ENCODE data around the gene DCAF12.

DCAF12 gene

GRCh38 chr9:34125681-34126206 is 754 bp downstream of the DCAF12 start:
- H2AFZ ChIP-seq (ENCODE audit: insufficient read depth, low read length, poor library complexity), result peak overlapping the region; percentile 51
- WGBS (ENCODE audit: extremely low coverage, insufficient coverage, insufficient read length), result no CpG with 5 or more reads among the region's 18 CpGs

GRCh38 chr9:34124926-34125325 is 1.6 kb downstream of the DCAF12 start:
- H3K79me2 ChIP-seq (ENCODE audit: control insufficient read depth, insufficient read depth, low read length, poor library complexity), result peaks cover 14% of the 10 kb centered on the region
- no peak overlapping the region for H2BK120ac ChIP-seq (ENCODE audit: insufficient read depth, low read length, poor library complexity)
- H4K91ac ChIP-seq (ENCODE audit: low read depth, low read length), result no peak overlapping the region
- no peak overlapping the region for H2BK12ac ChIP-seq (ENCODE audit: low read length)
- H3K4me1 ChIP-seq (ENCODE audit: control insufficient read depth in 1 of 2, insufficient read depth in 2 of 2, low read length in 2 of 2), result peaks cover 0 to 15% of the 10 kb centered on the region in 2 experiments
- H3K4ac ChIP-seq (ENCODE audit: low read depth, low read length), result peak overlapping the region; percentile 19
- no peak overlapping the region for H3K4me3 ChIP-seq (ENCODE audit: low read depth, low read length)
- peak overlapping the region; percentile 67 for H3K4me2 ChIP-seq (ENCODE audit: low read length)
- H3K9me3 ChIP-seq (ENCODE audit: insufficient read depth, low read depth, low read length), result no peaks in the 10 kb centered on the region
- no peak overlapping the region for H2BK5ac ChIP-seq (ENCODE audit: low read depth, low read length, poor library complexity)
- peak overlapping the region; percentile 35 for H2AFZ ChIP-seq (ENCODE audit: insufficient read depth, low read length, poor library complexity)
- H4K8ac ChIP-seq (ENCODE audit: low read depth, low read length), result no peak overlapping the region
- peaks cover 6 to 15% of the 10 kb centered on the region in 2 experiments for H3K36me3 ChIP-seq (ENCODE audit: control insufficient read depth in 1 of 2, insufficient read depth in 2 of 2, low read length in 2 of 2)
- peak overlapping the region; percentile 73 for H3K23ac ChIP-seq (ENCODE audit: low read length)
- no peak overlapping the region for H4K12ac ChIP-seq (ENCODE audit: low read depth, low read length)
- peak in 1 of 2 donors; percentile 8 for DNase-seq
- no peak overlapping the region for H3K18ac ChIP-seq (ENCODE audit: low read length)
- no peak overlapping the region for H2AK5ac ChIP-seq (ENCODE audit: low read length)
- H3K79me1 ChIP-seq (ENCODE audit: low read length), result peaks cover 12% of the 10 kb centered on the region
- no peak overlapping the region for H3K14ac ChIP-seq (ENCODE audit: low read length)
- H3K9ac ChIP-seq (ENCODE audit: low read length), result peak overlapping the region; percentile 61
- no CpG with 5 or more reads among the region's 6 CpGs for WGBS (ENCODE audit: extremely low coverage, insufficient coverage, insufficient read length)
- no peaks in the 10 kb centered on the region for H3K27me3 ChIP-seq (ENCODE audit: insufficient read depth, low read length)
- H3K27ac ChIP-seq (ENCODE audit: low read depth, low read length), result no peak overlapping the region

More at GRCh38 chr9:34125681-34126206, 754 bp downstream of the DCAF12 start:
- peaks cover 14% of the 10 kb centered on the region for H3K79me2 ChIP-seq (ENCODE audit: control insufficient read depth, insufficient read depth, low read length, poor library complexity)
- peak overlapping the region; percentile 86 for H4K91ac ChIP-seq (ENCODE audit: low read depth, low read length)
- peak overlapping the region; percentile 89 for H3K27ac ChIP-seq (ENCODE audit: low read depth, low read length)
- H3K9me3 ChIP-seq (ENCODE audit: insufficient read depth, low read depth, low read length), result no peaks in the 10 kb centered on the region
- peaks cover 12% of the 10 kb centered on the region for H3K79me1 ChIP-seq (ENCODE audit: low read length)
- peak overlapping the region; percentile 93 for H4K8ac ChIP-seq (ENCODE audit: low read depth, low read length)
- peak overlapping the region; percentile 67 for H3K4me2 ChIP-seq (ENCODE audit: low read length)
- peaks cover 0 to 15% of the 10 kb centered on the region in 2 experiments for H3K4me1 ChIP-seq (ENCODE audit: control insufficient read depth in 1 of 2, insufficient read depth in 2 of 2, low read length in 2 of 2)
- H3K27me3 ChIP-seq (ENCODE audit: insufficient read depth, low read length), result no peaks in the 10 kb centered on the region
- peak overlapping the region; percentile 90 for H2AK5ac ChIP-seq (ENCODE audit: low read length)
- peak overlapping the region; percentile 93 for H3K14ac ChIP-seq (ENCODE audit: low read length)
- H3K9ac ChIP-seq (ENCODE audit: low read length), result peak overlapping the region; percentile 89
- peak overlapping the region; percentile 94 for H3K4ac ChIP-seq (ENCODE audit: low read depth, low read length)
- peak overlapping the region; percentile 68 for H2BK120ac ChIP-seq (ENCODE audit: insufficient read depth, low read length, poor library complexity)
- peak overlapping the region; percentile 18 for H2BK12ac ChIP-seq (ENCODE audit: low read length)
- no peak overlapping the region for H3K23ac ChIP-seq (ENCODE audit: low read length)
- peaks cover 3 to 14% of the 10 kb centered on the region in 2 experiments for H3K36me3 ChIP-seq (ENCODE audit: control insufficient read depth in 1 of 2, insufficient read depth in 2 of 2, low read length in 2 of 2)
- peak overlapping the region; percentile 85 for H2BK5ac ChIP-seq (ENCODE audit: low read depth, low read length, poor library complexity)
- H3K4me3 ChIP-seq (ENCODE audit: low read depth, low read length), result peak overlapping the region; percentile 81
- peak in 1 of 2 donors; percentile 34 for DNase-seq
- H4K12ac ChIP-seq (ENCODE audit: low read depth, low read length), result peak overlapping the region; percentile 87
- H3K18ac ChIP-seq (ENCODE audit: low read length), result peak overlapping the region; percentile 60

- Histone ChIP-seq H4K91ac (ENCODE audit: low read depth, low read length) (no peak overlapping the region), H3K4me3 (ENCODE audit: low read depth, low read length) (no peak overlapping the region), H3K4me2 (ENCODE audit: low read length) (no peak overlapping the region), H2BK120ac (ENCODE audit: insufficient read depth, low read length, poor library complexity) (no peak overlapping the region), H2BK12ac (ENCODE audit: low read length) (no peak overlapping the region), H3K14ac (ENCODE audit: low read length) (no peak overlapping the region), H3K36me3 (ENCODE audit: control insufficient read depth in 1 of 2, insufficient read depth in 2 of 2, low read length in 2 of 2) (peaks cover 10 to 18% of the 10 kb centered on the region in 2 experiments), H3K9ac (ENCODE audit: low read length) (no peak overlapping the region), H3K23ac (ENCODE audit: low read length) (no peak overlapping the region), H3K79me2 (ENCODE audit: control insufficient read depth, insufficient read depth, low read length, poor library complexity) (peaks cover 14% of the 10 kb centered on the region), H3K4ac (ENCODE audit: low read depth, low read length) (no peak overlapping the region), H2BK5ac (ENCODE audit: low read depth, low read length, poor library complexity) (no peak overlapping the region), H4K8ac (ENCODE audit: low read depth, low read length) (no peak overlapping the region), H3K27me3 (ENCODE audit: insufficient read depth, low read length) (no peaks in the 10 kb centered on the region), H3K9me3 (ENCODE audit: insufficient read depth, low read depth, low read length) (no peaks in the 10 kb centered on the region), H2AK5ac (ENCODE audit: low read length) (no peak overlapping the region), H4K12ac (ENCODE audit: low read depth, low read length) (no peak overlapping the region), H2AFZ (ENCODE audit: insufficient read depth, low read length, poor library complexity) (no peak overlapping the region), H3K79me1 (ENCODE audit: low read length) (peaks cover 12% of the 10 kb centered on the region), H3K4me1 (ENCODE audit: control insufficient read depth in 1 of 2, insufficient read depth in 2 of 2, low read length in 2 of 2) (peaks cover 0 to 15% of the 10 kb centered on the region in 2 experiments), H3K18ac (ENCODE audit: low read length) (no peak overlapping the region), H3K27ac (ENCODE audit: low read depth, low read length) (no peak overlapping the region)
- no CpG with 5 or more reads among the region's 4 CpGs for WGBS (ENCODE audit: extremely low coverage, insufficient coverage, insufficient read length)
- DNase-seq, result no peak
These were observed 2.4 kb downstream of the DCAF12 start for GRCh38 chr9:34124099-34124498.

- WGBS (ENCODE audit: extremely low coverage, insufficient coverage, insufficient read length), result no CpG with 5 or more reads among the region's 6 CpGs
- DNase-seq, result peak in 1 of 2 donors; percentile 25
- Histone ChIP-seq H4K91ac (ENCODE audit: low read depth, low read length) (no peak overlapping the region), H3K36me3 (ENCODE audit: control insufficient read depth in 1 of 2, insufficient read depth in 2 of 2, low read length in 2 of 2) (peaks cover 11 to 19% of the 10 kb centered on the region in 2 experiments), H3K23ac (ENCODE audit: low read length) (no peak overlapping the region), H3K18ac (ENCODE audit: low read length) (no peak overlapping the region), H2BK120ac (ENCODE audit: insufficient read depth, low read length, poor library complexity) (no peak overlapping the region), H3K4me3 (ENCODE audit: low read depth, low read length) (no peak overlapping the region), H4K8ac (ENCODE audit: low read depth, low read length) (no peak overlapping the region), H3K79me2 (ENCODE audit: control insufficient read depth, insufficient read depth, low read length, poor library complexity) (peaks cover 14% of the 10 kb centered on the region), H3K4me2 (ENCODE audit: low read length) (no peak overlapping the region), H2BK5ac (ENCODE audit: low read depth, low read length, poor library complexity) (no peak overlapping the region), H4K12ac (ENCODE audit: low read depth, low read length) (no peak overlapping the region), H3K4me1 (ENCODE audit: control insufficient read depth in 1 of 2, insufficient read depth in 2 of 2, low read length in 2 of 2) (peaks cover 0 to 15% of the 10 kb centered on the region in 2 experiments), H3K27me3 (ENCODE audit: insufficient read depth, low read length) (no peaks in the 10 kb centered on the region), H2BK12ac (ENCODE audit: low read length) (no peak overlapping the region), H2AFZ (ENCODE audit: insufficient read depth, low read length, poor library complexity) (no peak overlapping the region), H3K27ac (ENCODE audit: low read depth, low read length) (no peak overlapping the region), H3K14ac (ENCODE audit: low read length) (no peak overlapping the region), H2AK5ac (ENCODE audit: low read length) (no peak overlapping the region), H3K4ac (ENCODE audit: low read depth, low read length) (no peak overlapping the region), H3K79me1 (ENCODE audit: low read length) (peaks cover 12% of the 10 kb centered on the region), H3K9ac (ENCODE audit: low read length) (no peak overlapping the region), H3K9me3 (ENCODE audit: insufficient read depth, low read depth, low read length) (no peaks in the 10 kb centered on the region)
These were observed 2.8 kb downstream of the DCAF12 start for GRCh38 chr9:34123682-34124081.

Measured in trophoblast cell (in vitro differentiated cells and primary cell).